Natural killer cell (primary cell): Measurements from ENCODE around the gene C11orf97. TPM values are rescaled to one million over a fixed set of nuclear protein-coding genes. Genes with fewer than 3 reads are reported as not detected.
A peak's percentile ranks its signal among the peaks of the same experiment; 100 is the strongest.

Source experiments
- ATAC-seq, 3 donors: fragments of 150-1000 bp in 2 of 3; fragments of 200-7000 bp in 1 of 3; cut with Tn5 transposase; 1 replicate in 1 of 3; 2 replicates in 2 of 3; pipeline ENCODE4 v1.10.0; 2021; ENCODE audit warnings: mild to moderate bottlenecking in 2 of 3, moderate library complexity in 2 of 3
- DNase-seq, 2 donors: peaks; one replicate each; pipeline versions ENCODE4 v3.0.0 to v3.0.0-alpha.2; 2013 to 2021; ENCODE audit warnings: mixed read lengths in 1 of 2
- H3K27ac ChIP-seq: one replicate; pipeline ENCODE4 v1.5.1; 2013; ENCODE audit warnings: mild to moderate bottlenecking, low read length
- H3K27me3 ChIP-seq: one replicate; pipeline ENCODE4 v1.6.1; 2013; ENCODE audit warnings: low read length; ENCODE audit not compliant: control insufficient read depth, insufficient read depth
- H3K36me3 ChIP-seq: one replicate; pipeline ENCODE4 v1.6.1; 2013; ENCODE audit warnings: low read length; ENCODE audit not compliant: control insufficient read depth, insufficient read depth
- H3K4me1 ChIP-seq: one replicate; pipeline ENCODE4 v1.6.1; 2013; ENCODE audit warnings: low read length; ENCODE audit not compliant: control insufficient read depth, insufficient read depth
- H3K4me3 ChIP-seq: one replicate; pipeline ENCODE4 v1.5.1; 2013; ENCODE audit warnings: low read length
- H3K9me3 ChIP-seq: one replicate; pipeline ENCODE4 v1.6.1; 2013; ENCODE audit warnings: low read length; ENCODE audit not compliant: control insufficient read depth, insufficient read depth
- H3K27ac Mint-ChIP-seq, 2 donors: one replicate each; pipeline ENCODE4 v1.8.0; 2022; ENCODE audit warnings: mild to moderate bottlenecking in 2 of 2, mixed read lengths in 2 of 2, moderate library complexity in 1 of 2
- H3K27me3 Mint-ChIP-seq, 2 donors: one replicate each; pipeline ENCODE4 v1.8.0; 2022; ENCODE audit warnings: low read depth in 2 of 2, mixed read lengths in 2 of 2
- H3K36me3 Mint-ChIP-seq: one replicate; pipeline ENCODE4 v1.8.0; 2022; ENCODE audit warnings: mixed read lengths
- H3K4me1 Mint-ChIP-seq, 2 donors: one replicate each; pipeline ENCODE4 v1.8.0; 2022; ENCODE audit warnings: mixed read lengths in 2 of 2
- H3K4me3 Mint-ChIP-seq: one replicate; pipeline ENCODE4 v1.8.0; 2022; ENCODE audit warnings: mild to moderate bottlenecking, moderate library complexity, mixed read lengths
- H3K9me3 Mint-ChIP-seq, 2 donors: one replicate each; pipeline ENCODE4 v1.8.0; 2022; ENCODE audit warnings: mixed read lengths in 2 of 2
- WGBS: methylation state at CpG from one replicate; pipeline ENCODE4 v1.1.7; 2013; ENCODE audit warnings: missing lambda C conversion rate; ENCODE audit not compliant: insufficient coverage; 5-methylcytosine and 5-hydroxymethylcytosine counted together
- intact Hi-C: fragments of 100-400 bp; cut with micrococcal nuclease; formaldehyde crosslinking; loops from one replicate; pipeline ENCODE4 v1.14.2; 2022
- total RNA-seq, 4 donors: library from RNA; stranded (reverse); fragments of 120-200 nt in 1 of 4; gene quantifications; one replicate each; pipeline versions ENCODE4 v1.2.3 to v1.2.4, GENCODE V29; 2013 to 2022
- TF ChIP-seq, protein P1 (sequence below): fragments of 200-600 bp; IDR thresholded peaks from one replicate; pipeline ENCODE4 v1.8.0; 2022; ENCODE audit warnings: antibody characterized with exemption

The C11orf97 gene
- total RNA-seq, 3 donors from 2014 or later (not counting 1 experiment from before 2014, with no cell fraction given): not detected

DNA sequence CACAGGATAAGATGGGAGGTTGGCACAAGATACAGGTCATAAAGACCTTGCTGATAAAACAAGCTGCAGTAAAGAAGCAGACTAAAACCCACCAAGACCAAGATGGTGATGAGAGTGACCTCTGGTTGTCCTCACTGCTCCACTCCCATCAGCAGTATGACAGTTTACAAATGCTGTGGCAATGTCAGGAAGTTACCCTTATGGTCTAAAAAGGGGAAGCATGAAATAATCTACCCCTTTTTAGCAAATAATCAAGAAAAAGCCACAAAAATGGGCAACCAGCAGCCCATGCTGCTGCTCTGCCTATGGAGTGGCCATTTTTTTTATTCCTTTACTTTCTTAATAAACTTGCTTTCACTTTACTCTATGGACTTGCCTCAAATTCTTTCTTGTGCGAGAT lies 46.2 kb downstream of the C11orf97 start:
- intact Hi-C loops: no loop called here
- Histone ChIP-seq H3K27me3 (no peaks in the 10 kb centered on the region), H3K27ac (no peak overlapping the region), H3K9me3 (no peaks in the 10 kb centered on the region), H3K36me3 (no peaks in the 10 kb centered on the region), H3K4me3 (no peak overlapping the region), H3K4me1 (no peaks in the 10 kb centered on the region)
- Mint-ChIP-seq H3K4me3 (no peak overlapping the region), H3K27ac (no peak overlapping the region), H3K36me3 (no peaks in the 10 kb centered on the region), H3K4me1 (peaks cover 4 to 5% of the 10 kb centered on the region in 2 donors), H3K27me3 (no peaks in the 10 kb centered on the region), H3K9me3 (no peaks in the 10 kb centered on the region)
- WGBS: 82% methylated on average over 1 of the region's 1 CpG
- TF ChIP-seq, protein P1, sequence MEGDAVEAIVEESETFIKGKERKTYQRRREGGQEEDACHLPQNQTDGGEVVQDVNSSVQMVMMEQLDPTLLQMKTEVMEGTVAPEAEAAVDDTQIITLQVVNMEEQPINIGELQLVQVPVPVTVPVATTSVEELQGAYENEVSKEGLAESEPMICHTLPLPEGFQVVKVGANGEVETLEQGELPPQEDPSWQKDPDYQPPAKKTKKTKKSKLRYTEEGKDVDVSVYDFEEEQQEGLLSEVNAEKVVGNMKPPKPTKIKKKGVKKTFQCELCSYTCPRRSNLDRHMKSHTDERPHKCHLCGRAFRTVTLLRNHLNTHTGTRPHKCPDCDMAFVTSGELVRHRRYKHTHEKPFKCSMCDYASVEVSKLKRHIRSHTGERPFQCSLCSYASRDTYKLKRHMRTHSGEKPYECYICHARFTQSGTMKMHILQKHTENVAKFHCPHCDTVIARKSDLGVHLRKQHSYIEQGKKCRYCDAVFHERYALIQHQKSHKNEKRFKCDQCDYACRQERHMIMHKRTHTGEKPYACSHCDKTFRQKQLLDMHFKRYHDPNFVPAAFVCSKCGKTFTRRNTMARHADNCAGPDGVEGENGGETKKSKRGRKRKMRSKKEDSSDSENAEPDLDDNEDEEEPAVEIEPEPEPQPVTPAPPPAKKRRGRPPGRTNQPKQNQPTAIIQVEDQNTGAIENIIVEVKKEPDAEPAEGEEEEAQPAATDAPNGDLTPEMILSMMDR: no peak
- ATAC-seq: peak in 1 of 3 donors; percentile 37
- DNase-seq: no peak

DNA sequence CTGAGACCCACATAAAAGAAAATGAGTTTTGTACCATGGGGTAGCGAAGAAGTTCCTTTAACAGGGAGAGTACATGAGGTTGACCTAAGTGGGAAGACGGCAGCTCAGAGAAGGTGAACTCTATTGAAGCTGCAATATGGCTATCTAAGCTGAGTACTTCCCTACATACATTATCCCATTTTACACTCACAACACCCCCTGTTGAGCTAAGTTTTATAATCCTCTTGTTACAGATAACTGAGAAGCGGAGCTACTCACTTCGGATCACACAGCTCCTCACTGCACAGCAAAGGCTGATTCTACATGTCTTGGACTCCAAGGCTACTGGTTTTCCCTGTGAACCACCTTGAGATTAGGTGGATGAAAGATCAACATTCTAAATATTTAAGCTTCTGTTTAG lies 46.7 kb downstream of the C11orf97 start:
- TF ChIP-seq, protein P1: no peak
- Histone ChIP-seq H3K9me3 (no peaks in the 10 kb centered on the region), H3K36me3 (no peaks in the 10 kb centered on the region), H3K4me1 (no peaks in the 10 kb centered on the region), H3K27ac (no peak overlapping the region), H3K27me3 (no peaks in the 10 kb centered on the region), H3K4me3 (no peak overlapping the region)
- ATAC-seq (no peak), DNase-seq (no peak)
- Mint-ChIP-seq H3K4me1 (peaks cover 4 to 5% of the 10 kb centered on the region in 2 donors), H3K4me3 (no peak overlapping the region), H3K27me3 (no peaks in the 10 kb centered on the region), H3K27ac (no peak overlapping the region), H3K36me3 (no peaks in the 10 kb centered on the region), H3K9me3 (no peaks in the 10 kb centered on the region)
- intact Hi-C loops: no loop called here
- 94% methylated on average over 4 of the region's 4 CpGs for WGBS

DNA sequence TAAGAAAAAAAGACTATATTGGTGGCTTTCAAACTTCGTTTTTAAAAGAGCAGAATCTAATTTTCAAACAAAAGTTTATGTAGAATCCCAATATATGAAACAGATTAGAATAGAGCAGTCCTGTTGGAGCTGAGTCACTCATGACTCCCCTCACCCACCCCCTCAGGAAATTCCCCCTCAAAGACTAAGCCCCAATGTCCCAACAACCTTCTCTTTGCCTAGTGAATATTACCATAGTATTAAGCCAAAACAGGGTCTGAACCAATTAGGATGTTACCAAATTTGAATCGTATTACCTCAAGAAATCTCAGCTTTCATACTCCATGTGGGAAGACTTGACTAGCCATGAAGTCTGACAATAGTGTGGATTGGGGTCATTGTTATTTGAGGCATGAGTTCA lies 47.1 kb downstream of the C11orf97 start:
- TF ChIP-seq, protein P1: no peak
- Mint-ChIP-seq H3K4me3 (no peak overlapping the region), H3K9me3 (no peaks in the 10 kb centered on the region), H3K27ac (no peak overlapping the region), H3K4me1 (peaks cover 4 to 5% of the 10 kb centered on the region in 2 donors), H3K27me3 (no peaks in the 10 kb centered on the region), H3K36me3 (no peaks in the 10 kb centered on the region)
- intact Hi-C loops: no loop called here
- DNase-seq (no peak), ATAC-seq (no peak)
- Histone ChIP-seq H3K4me3 (no peak overlapping the region), H3K9me3 (no peaks in the 10 kb centered on the region), H3K4me1 (no peaks in the 10 kb centered on the region), H3K36me3 (no peaks in the 10 kb centered on the region), H3K27me3 (no peaks in the 10 kb centered on the region), H3K27ac (no peak overlapping the region)
- 86% methylated on average over 2 of the region's 2 CpGs for WGBS

DNA sequence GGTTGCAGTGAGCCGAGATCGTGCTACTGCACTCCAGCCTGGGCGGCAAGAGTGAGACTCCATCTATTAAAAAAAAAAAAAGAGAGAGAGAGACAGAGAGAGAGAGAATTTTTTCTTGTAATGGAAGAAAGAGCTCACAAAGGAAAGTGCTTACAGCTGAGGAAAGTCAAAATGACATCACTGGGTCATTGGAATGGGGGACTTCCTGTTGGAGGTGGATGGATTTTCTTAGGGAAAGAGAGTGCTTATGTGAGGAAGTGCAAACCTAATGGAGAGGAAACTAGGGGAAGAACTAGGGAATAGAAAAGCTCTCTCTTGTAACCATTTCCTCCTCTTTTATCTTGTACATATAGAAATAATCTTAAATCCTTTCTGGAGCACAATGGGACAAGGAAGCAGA lies 48.6 kb downstream of the C11orf97 start:
- no peaks in the 10 kb centered on the region for H3K4me1 Mint-ChIP-seq
- H3K9me3 Mint-ChIP-seq: no peaks in the 10 kb centered on the region
- intact Hi-C loops: no loop called here
- ATAC-seq (no peak), DNase-seq (no peak)
- H3K27me3 Mint-ChIP-seq: no peaks in the 10 kb centered on the region
- TF ChIP-seq, protein P1: no peak
- no peaks in the 10 kb centered on the region for H3K36me3 ChIP-seq
- WGBS: 93% methylated on average over 3 of the region's 3 CpGs
- H3K9me3 ChIP-seq: no peaks in the 10 kb centered on the region
- H3K4me3 Mint-ChIP-seq: no peak overlapping the region
- no peak overlapping the region for H3K27ac ChIP-seq
- H3K27ac Mint-ChIP-seq: no peak overlapping the region
- no peaks in the 10 kb centered on the region for H3K36me3 Mint-ChIP-seq
- no peaks in the 10 kb centered on the region for H3K4me1 ChIP-seq
- H3K27me3 ChIP-seq: no peaks in the 10 kb centered on the region
- no peak overlapping the region for H3K4me3 ChIP-seq
